B cell (primary cell): ENCODE results near the gene TTC21A. TPM values are rescaled to one million over a fixed set of nuclear protein-coding genes. Genes with fewer than 3 reads are reported as not detected.

Experiments
- ATAC-seq: fragments of 200-7000 bp; cut with Tn5 transposase; one replicate; pipeline ENCODE4 v1.10.0; 2021; ENCODE audit warnings: low read depth, mild to moderate bottlenecking, moderate number of reproducible peaks, moderate library complexity
- CTCF ChIA-PET: fragments of 350-600 bp; sonication (Branson Sonifier 250); formaldehyde crosslinking; loops from one replicate; lab custom pipeline; 2021; ENCODE audit warnings: antibody characterized with exemption, inconsistent platforms; lab: Charles Lee
- POLR2A ChIA-PET: fragments of 350-600 bp; sonication (Branson Sonifier 250); formaldehyde crosslinking; loops from one replicate; lab custom pipeline; 2021; ENCODE audit warnings: antibody characterized with exemption; lab: Charles Lee
- DNase-seq: peaks from one replicate; pipeline ENCODE4 v3.0.0; 2013
- H2AFZ ChIP-seq: 2 replicates; pipeline ENCODE4 v1.6.1; 2012; ENCODE audit warnings: mild to moderate bottlenecking, low read depth, low read length; ENCODE audit not compliant: insufficient read depth, poor library complexity, severe bottlenecking
- H3K27ac ChIP-seq, 2 donors: 1 replicate in 1 of 2; 2 replicates in 1 of 2; pipeline ENCODE4 v1.5.1; 2012 to 2013; ENCODE audit warnings: low read length in 2 of 2, mild to moderate bottlenecking in 2 of 2, moderate library complexity in 1 of 2
- H3K27me3 ChIP-seq, 4 experiments: fragments of 200-600 bp in 1 of 4; sonication (generic) in 1 of 4; replicated peaks in 1 of 4; 1 replicate in 2 of 4; 2 replicates in 2 of 4; pipeline versions ENCODE4 v1.6.1 to v1.7.0; 2013 to 2016; ENCODE audit warnings: low read length in 3 of 4, mild to moderate bottlenecking in 2 of 4, mixed read lengths in 1 of 4, moderate library complexity in 1 of 4; ENCODE audit not compliant: insufficient read depth in 4 of 4, control insufficient read depth in 3 of 4; ENCODE audit errors: control extremely low read depth in 1 of 4
- H3K36me3 ChIP-seq, 2 experiments: replicated peaks in 1 of 2; 1 replicate in 1 of 2; 2 replicates in 1 of 2; pipeline versions ENCODE4 v1.6.1 to v1.7.1; 2013; ENCODE audit warnings: low read length in 1 of 2; ENCODE audit not compliant: insufficient read depth in 2 of 2, control insufficient read depth in 1 of 2; ENCODE audit errors: control extremely low read depth in 1 of 2, extremely low read depth in 1 of 2
- H3K4me1 ChIP-seq, 2 donors: fragments of 200-600 bp in 1 of 2; sonication (generic) in 1 of 2; 1 replicate in 1 of 2; 2 replicates in 1 of 2; pipeline versions ENCODE4 v1.5.1 to v1.6.1; 2013 to 2017; ENCODE audit warnings: low read length in 2 of 2; ENCODE audit not compliant: control insufficient read depth in 2 of 2, insufficient read depth in 2 of 2
- H3K4me2 ChIP-seq: replicated peaks from 2 replicates; pipeline ENCODE3; 2012; ENCODE audit warnings: mild to moderate bottlenecking, low read depth, low read length; ENCODE audit not compliant: poor library complexity, severe bottlenecking
- H3K4me3 ChIP-seq, 5 experiments: fragments of 200-600 bp in 1 of 5; sonication (generic) in 1 of 5; 1 replicate in 3 of 5; 2 replicates in 2 of 5; pipeline versions ENCODE4 v1.5.1 to v1.7.0; 2011 to 2016; ENCODE audit warnings: low read length in 4 of 5, mild to moderate bottlenecking in 4 of 5, low read depth in 2 of 5, control low read depth in 1 of 5, moderate library complexity in 1 of 5; ENCODE audit not compliant: insufficient read depth in 1 of 5; ENCODE audit errors: control extremely low read depth in 1 of 5, extremely low read depth in 1 of 5
- H3K79me2 ChIP-seq: fragments of 200-600 bp; sonication (generic); one replicate; pipeline ENCODE4 v1.6.0; 2016; ENCODE audit warnings: low read length; ENCODE audit not compliant: control insufficient read depth, insufficient read depth
- H3K9ac ChIP-seq: fragments of 200-600 bp; sonication (generic); 2 replicates; pipeline ENCODE4 v1.6.1; 2017; ENCODE audit warnings: mild to moderate bottlenecking, low read length, moderate library complexity
- H3K9me3 ChIP-seq, 3 donors: one replicate each; pipeline versions ENCODE4 v1.6.1 to v1.7.1; 2013; ENCODE audit warnings: low read length in 2 of 3; ENCODE audit not compliant: control insufficient read depth in 2 of 3, insufficient read depth in 1 of 3; ENCODE audit errors: control extremely low read depth in 1 of 3
- H4K20me1 ChIP-seq: 2 replicates; pipeline ENCODE4 v1.6.0; 2012; ENCODE audit warnings: mild to moderate bottlenecking, low read length; ENCODE audit not compliant: insufficient read depth, control insufficient read depth, poor library complexity, severe bottlenecking
- H3K27ac Mint-ChIP-seq: one replicate; pipeline ENCODE4 v1.8.0; 2021; ENCODE audit warnings: mixed read lengths
- H3K27me3 Mint-ChIP-seq: one replicate; pipeline ENCODE4 v1.8.0; 2021; ENCODE audit warnings: mixed read lengths
- H3K4me1 Mint-ChIP-seq: one replicate; pipeline ENCODE4 v1.8.0; 2021; ENCODE audit warnings: mixed read lengths
- H3K4me3 Mint-ChIP-seq: one replicate; pipeline ENCODE4 v1.8.0; 2021; ENCODE audit warnings: mixed read lengths
- H3K9me3 Mint-ChIP-seq: one replicate; pipeline ENCODE4 v1.8.0; 2022; ENCODE audit warnings: mixed read lengths; ENCODE audit not compliant: insufficient read depth
- EZH2 ChIP-seq: IDR thresholded peaks from 2 replicates; pipeline ENCODE4 v1.6.1; 2012; ENCODE audit warnings: borderline replicate concordance, low read depth, mild to moderate bottlenecking, moderate library complexity, low read length; ENCODE audit not compliant: insufficient read depth, poor library complexity, severe bottlenecking
- WGBS: methylation state at CpG from one replicate; pipeline ENCODE4 v1.1.5; 2013; ENCODE audit warnings: missing lambda C conversion rate; ENCODE audit not compliant: insufficient coverage; 5-methylcytosine and 5-hydroxymethylcytosine counted together
- intact Hi-C: fragments of 100-400 bp; cut with micrococcal nuclease; formaldehyde crosslinking; loops from one replicate; pipeline ENCODE4 v1.10.0; 2022
- polyA plus RNA-seq: library from polyadenylated mRNA; depleted of rRNA; stranded (reverse); fragments of >200 nt; gene quantifications from 2 replicates; pipeline ENCODE4 v1.2.3, GENCODE V29; 2012
- total RNA-seq, 2 donors: library from RNA; stranded (reverse); fragments of 120-200 nt in 1 of 2; gene quantifications; 1 replicate in 1 of 2; 2 replicates in 1 of 2; pipeline versions ENCODE4 v1.2.3 to v1.2.4, GENCODE V29; 2013 to 2022
- TF ChIP-seq, protein P1 (sequence below): fragments of 200-600 bp; IDR thresholded peaks from one replicate; pipeline ENCODE4 v1.8.0; 2022; ENCODE audit warnings: antibody characterized with exemption, mild to moderate bottlenecking

Gene TTC21A
- total and polyA plus RNA-seq, 2 donors (not counting 1 experiment from before 2014, with no cell fraction given), result 49.2 to 106 TPM

DNA sequence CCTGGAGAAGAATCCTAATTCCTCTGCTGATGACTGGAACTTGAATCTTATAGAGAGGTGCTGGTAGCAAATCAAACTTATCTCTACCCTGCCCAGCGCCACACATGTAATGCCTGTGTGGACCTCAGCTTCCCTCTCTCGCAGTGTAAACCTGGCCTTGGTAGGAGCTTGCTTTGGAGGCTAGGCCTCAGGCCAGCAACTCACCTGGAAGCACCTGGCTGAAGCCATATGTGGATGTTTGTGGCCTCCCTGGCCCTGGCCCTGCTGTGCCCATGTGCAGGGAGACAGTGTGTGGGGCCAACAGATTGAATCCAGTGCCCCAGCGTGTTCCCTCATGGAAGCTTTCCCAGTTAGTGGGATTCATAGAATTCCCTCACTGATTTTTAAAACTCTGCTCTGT, 8.4 kb downstream of the TTC21A start:
- H3K79me2 ChIP-seq, result no peaks in the 10 kb centered on the region
- H3K4me3 ChIP-seq, result no peak overlapping the region
- no peak overlapping the region for H3K27ac Mint-ChIP-seq
- TF ChIP-seq, protein P1, sequence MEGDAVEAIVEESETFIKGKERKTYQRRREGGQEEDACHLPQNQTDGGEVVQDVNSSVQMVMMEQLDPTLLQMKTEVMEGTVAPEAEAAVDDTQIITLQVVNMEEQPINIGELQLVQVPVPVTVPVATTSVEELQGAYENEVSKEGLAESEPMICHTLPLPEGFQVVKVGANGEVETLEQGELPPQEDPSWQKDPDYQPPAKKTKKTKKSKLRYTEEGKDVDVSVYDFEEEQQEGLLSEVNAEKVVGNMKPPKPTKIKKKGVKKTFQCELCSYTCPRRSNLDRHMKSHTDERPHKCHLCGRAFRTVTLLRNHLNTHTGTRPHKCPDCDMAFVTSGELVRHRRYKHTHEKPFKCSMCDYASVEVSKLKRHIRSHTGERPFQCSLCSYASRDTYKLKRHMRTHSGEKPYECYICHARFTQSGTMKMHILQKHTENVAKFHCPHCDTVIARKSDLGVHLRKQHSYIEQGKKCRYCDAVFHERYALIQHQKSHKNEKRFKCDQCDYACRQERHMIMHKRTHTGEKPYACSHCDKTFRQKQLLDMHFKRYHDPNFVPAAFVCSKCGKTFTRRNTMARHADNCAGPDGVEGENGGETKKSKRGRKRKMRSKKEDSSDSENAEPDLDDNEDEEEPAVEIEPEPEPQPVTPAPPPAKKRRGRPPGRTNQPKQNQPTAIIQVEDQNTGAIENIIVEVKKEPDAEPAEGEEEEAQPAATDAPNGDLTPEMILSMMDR, result no peak
- no peak for TF ChIP-seq EZH2
- H3K9me3 ChIP-seq, result no peaks in the 10 kb centered on the region
- 100% methylated on average over 1 of the region's 3 CpGs for WGBS
- ATAC-seq (no peak), DNase-seq (no peak)
- no peak overlapping the region for H2AFZ ChIP-seq
- ChIA-PET POLR2A (interaction anchor here (0.7 kb wide), 1 partner anchor 101 kb away, joined by 5 read pairs; no protein-coding TSS in a partner anchor), CTCF (interaction anchor here (0.9 to 1.2 kb wide), 5 partner anchors 8 to 174 kb away, joined by 3 to 5 read pairs (median 4); partner anchors contain the start of genes GORASP1 and TTC21A)
- intact Hi-C loops, result no loop called here
- H3K27ac ChIP-seq, result no peak overlapping the region
- no peaks in the 10 kb centered on the region for H3K27me3 Mint-ChIP-seq
- H3K9ac ChIP-seq, result no peak overlapping the region
- no peaks in the 10 kb centered on the region for H3K9me3 Mint-ChIP-seq
- peaks cover 0 to 54% of the 10 kb centered on the region in 2 experiments for H3K36me3 ChIP-seq
- no peaks in the 10 kb centered on the region for H3K27me3 ChIP-seq
- no peak overlapping the region for H3K4me2 ChIP-seq
- H4K20me1 ChIP-seq, result no peaks in the 10 kb centered on the region
- H3K4me1 Mint-ChIP-seq, result peaks cover 15% of the 10 kb centered on the region
- no peak overlapping the region for H3K4me3 Mint-ChIP-seq
- H3K4me1 ChIP-seq, result peaks cover 8 to 16% of the 10 kb centered on the region in 2 donors

- Histone ChIP-seq H3K4me3 (no peak overlapping the region), H3K4me1 (peaks cover 30 to 38% of the 10 kb centered on the region in 2 donors), H4K20me1 (no peaks in the 10 kb centered on the region), H3K9me3 (no peaks in the 10 kb centered on the region), H3K9ac (no peak overlapping the region), H3K4me2 (no peak overlapping the region), H3K79me2 (no peaks in the 10 kb centered on the region), H2AFZ (no peak overlapping the region), H3K27ac (no peak overlapping the region), H3K36me3 (peaks cover 0 to 41% of the 10 kb centered on the region in 2 experiments), H3K27me3 (no peaks in the 10 kb centered on the region)
- POLR2A ChIA-PET, result interaction anchor here (1.8 kb wide), 1 partner anchor 11 kb away, joined by 8 read pairs; the partner anchor contains the start of genes GORASP1 and TTC21A
- WGBS, result 94% methylated on average over 2 of the region's 3 CpGs
- TF ChIP-seq, protein P1, result no peak
- no peak for TF ChIP-seq EZH2
- peak; percentile 21 for DNase-seq
- intact Hi-C loops, result no loop called here
- Mint-ChIP-seq H3K27me3 (no peaks in the 10 kb centered on the region), H3K4me1 (peaks cover 37% of the 10 kb centered on the region), H3K9me3 (no peaks in the 10 kb centered on the region), H3K4me3 (no peak overlapping the region), H3K27ac (no peak overlapping the region)
- ATAC-seq, result no peak
- CTCF ChIA-PET, result interaction anchor here (0.9 to 2.2 kb wide), 4 partner anchors 9 to 172 kb away, joined by 3 to 9 read pairs (median 4); no protein-coding TSS in a partner anchor
Observed at GRCh38 chr3:39118079-39118478, 10.6 kb downstream of the TTC21A start.
